HG03432 (cell line): ENCODE measurements around the gene CXCL11.
"Not testable (repeated sequence)": the region's sequence is repeated elsewhere in the genome, so short reads cannot be mapped to it uniquely, and the experiment has no call there.

Experiments used
- ATAC-seq: cut with Tn5 transposase; IDR thresholded peaks from one replicate; pipeline ENCODE4 v1.9.1; 2021; ENCODE audit warnings: mild to moderate bottlenecking, moderate library complexity; ENCODE audit not compliant: unreplicated experiment

CXCL11 gene

GRCh38 chr4:76035799-76036380, at the start of gene CXCL11:
Gene CXCL11 (minus strand): TSS chr4:76036070. CDS start chr4:76035987, 83 bp downstream.
- ATAC-seq: no peak

DNA sequence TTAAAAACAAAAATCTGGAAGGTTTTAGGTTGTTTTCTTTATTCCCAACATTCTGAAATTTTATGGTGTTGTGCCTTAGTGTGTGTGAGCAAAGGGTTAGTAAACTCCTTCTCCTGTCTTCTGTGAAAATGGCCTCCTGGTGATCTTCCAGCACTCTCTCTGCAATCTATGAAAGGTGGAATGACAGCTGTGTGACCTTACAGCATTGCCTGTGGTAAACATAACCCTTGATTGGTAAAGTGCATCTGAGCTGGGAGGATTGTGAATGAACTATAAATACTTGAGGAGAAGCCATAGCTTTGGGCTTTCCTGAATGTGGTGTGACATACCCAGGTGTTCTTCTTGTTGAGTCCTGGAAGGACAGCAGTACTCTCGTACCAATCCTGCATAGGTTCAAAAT, 48.7 kb upstream of the CXCL11 start:
- ATAC-seq: no peak

GRCh38 chr4:76083386-76083988, 47.6 kb upstream of the CXCL11 start:
- no peak for ATAC-seq

DNA sequence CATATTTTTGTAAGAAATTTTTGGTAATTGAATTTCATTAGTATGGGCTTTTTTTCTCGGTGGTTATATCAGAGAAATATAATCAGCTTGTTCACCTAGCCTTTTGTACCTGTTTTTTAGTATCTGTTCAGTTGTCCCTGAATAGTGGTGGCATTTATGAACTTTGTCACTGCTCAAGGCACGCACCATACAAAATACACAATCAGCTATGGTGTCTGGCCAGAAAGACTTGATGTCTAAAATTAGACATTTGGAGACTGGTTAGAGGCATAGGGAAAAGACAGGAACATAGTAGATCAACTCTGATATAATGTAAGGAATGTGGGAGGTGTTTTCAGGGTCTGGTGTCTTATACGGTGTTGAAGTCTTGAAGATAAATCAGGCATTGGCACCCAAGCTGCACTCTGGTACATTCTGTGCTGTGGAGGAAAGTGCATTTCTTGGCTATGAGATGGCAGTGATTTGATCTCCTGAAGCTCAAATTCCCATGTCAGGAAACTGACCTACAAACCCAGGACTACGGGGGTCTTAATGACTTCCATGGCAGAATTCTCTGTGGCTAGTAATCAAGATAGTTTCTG, 42.3 kb upstream of the CXCL11 start:
- no peak for ATAC-seq

DNA sequence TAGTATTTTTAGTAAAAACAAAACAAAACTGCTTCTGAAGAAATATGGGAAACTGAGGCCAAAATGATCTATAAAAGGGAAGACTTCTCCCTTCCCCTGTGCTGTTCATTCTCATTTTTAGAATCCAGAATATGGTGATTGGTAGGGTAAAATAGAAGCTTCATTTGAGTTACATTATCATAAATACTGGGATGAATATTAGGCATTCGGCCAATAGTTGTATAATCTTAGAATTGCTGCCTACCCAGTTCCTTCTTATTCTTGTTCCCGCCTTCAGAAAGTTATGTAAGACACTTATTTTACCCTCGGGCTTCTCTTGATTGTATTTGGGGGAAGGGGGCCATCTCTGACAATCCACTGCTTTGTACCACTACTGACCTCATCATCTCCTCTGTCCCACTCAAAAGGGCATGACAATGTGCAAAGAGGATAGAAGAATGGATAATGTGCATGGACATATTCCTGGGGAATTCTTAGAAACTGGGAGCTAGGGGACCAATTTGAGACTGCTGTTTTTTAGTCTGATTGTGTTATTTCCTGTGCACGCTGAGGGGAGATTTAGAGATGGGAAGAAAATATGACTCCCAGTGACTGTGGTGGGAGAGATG, 39.2 kb upstream of the CXCL11 start:
- no peak for ATAC-seq

DNA sequence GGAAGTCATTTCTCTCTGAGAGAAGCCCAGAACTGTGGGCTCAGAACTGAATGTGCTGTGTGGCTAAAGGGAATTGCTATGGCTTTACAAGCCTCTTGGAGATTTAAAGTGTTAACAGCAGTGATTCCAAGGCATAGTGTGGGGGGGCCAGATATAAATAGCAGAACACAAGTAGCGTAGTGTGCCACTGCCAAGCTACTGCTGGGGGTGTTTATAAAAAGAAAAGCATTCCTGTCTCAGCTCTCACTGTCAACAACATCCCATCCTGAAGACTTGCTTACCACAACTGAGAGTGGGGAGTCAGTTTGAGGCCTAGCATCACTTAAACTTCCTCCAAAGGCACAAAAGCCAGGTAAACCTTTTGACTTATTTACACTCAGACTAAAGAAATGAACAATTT, 38.6 kb upstream of the CXCL11 start, which contains the start of gene ART3:
TSS of gene ART3 (plus strand) at position 242 of the 400 bp plus-strand sequence. CDS start 1,181 bp downstream, outside the sequence.
- ATAC-seq: no peak

DNA sequence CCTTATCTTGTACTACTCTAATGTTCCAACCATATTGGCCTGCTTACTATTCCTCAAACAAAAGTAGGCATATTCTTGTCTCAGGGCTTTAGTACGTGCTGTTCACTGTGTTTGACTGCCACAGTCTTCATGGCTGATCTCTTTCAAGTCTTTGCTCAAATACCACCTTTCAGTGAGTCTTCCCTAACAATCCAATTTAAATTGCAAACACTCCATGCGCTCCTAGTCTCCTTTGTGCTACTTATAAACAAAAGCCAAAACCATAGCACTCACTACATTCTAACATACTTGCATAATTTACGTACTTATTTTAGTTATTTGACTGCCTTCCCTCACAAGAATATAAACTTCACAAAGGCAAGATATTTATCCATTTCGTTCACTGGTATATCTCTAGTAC, 36.9 kb upstream of the CXCL11 start:
- no peak for ATAC-seq

GRCh38 chr4:76067652-76068286, 31.9 kb upstream of the CXCL11 start:
- ATAC-seq: no peak

DNA sequence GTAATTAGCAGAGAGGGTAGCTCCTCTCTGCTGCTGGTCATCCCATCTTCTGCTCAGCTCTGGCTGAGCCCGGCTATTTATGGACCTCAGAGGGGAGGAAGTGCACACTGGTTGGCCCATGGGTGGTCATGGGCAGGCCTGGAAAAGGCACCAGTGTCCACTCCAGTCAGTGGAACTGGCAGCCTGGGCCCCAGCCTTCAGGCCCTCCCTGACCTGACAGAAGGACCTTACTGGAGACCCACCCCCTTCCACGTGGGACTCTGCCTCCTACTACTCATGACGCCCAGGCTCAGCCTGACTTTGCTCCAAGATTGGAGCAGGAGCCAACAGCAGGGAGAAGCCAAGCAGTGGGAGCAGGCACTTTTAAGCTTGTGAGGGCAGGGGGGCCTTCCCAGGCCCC, 30.7 kb upstream of the CXCL11 start:
- ATAC-seq: no peak

DNA sequence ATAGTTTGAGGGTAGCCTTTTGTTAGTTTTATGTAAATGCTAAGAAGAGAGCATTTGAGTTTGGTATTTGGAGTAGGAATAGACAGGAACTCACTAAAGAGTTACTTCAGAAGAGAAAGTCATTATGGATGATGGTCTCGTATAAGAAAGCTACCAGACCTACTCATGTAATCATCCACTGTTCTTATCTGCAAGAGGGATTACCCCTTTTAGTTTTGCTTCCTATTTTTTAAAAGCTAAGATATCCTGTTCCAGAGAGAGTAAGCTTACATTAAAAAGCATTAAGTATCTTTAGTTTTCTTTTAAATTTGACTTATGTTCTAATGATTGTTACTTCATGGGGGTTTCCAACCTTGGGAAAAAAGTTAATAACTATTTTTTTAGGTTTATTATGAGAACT, 26.1 kb upstream of the CXCL11 start:
- ATAC-seq: peak; percentile 62

GRCh38 chr4:76061421-76061820, 25.6 kb upstream of the CXCL11 start:
- no peak for ATAC-seq

GRCh38 chr4:76060506-76060905, 24.6 kb upstream of the CXCL11 start:
- no peak for ATAC-seq

GRCh38 chr4:76059750-76060149, 23.9 kb upstream of the CXCL11 start:
- ATAC-seq: no peak

- no peak for ATAC-seq
Measured at GRCh38 chr4:76058888-76059426, 23.1 kb upstream of the CXCL11 start.

DNA sequence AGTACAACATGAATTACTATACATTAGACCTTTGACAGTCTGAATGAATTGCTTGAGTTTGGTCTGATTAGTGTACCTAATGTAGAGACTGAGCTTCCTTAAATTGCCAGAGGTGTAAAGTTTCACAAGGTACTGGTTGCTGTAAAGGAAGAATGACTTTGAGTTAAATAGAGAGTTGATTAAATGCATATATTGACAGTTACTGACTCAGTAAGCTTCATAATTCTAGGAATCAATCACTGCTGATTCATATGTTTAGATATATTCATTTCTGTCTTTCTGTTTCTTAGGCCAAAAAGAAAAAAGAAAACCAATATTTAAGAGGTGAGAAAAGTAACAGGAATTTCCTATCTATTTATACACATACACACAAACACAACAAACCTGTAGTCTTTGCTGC, 22.4 kb upstream of the CXCL11 start:
- ATAC-seq: peak; percentile 54

- ATAC-seq: no peak
Measured at GRCh38 chr4:76055421-76055820, 19.6 kb upstream of the CXCL11 start.

DNA sequence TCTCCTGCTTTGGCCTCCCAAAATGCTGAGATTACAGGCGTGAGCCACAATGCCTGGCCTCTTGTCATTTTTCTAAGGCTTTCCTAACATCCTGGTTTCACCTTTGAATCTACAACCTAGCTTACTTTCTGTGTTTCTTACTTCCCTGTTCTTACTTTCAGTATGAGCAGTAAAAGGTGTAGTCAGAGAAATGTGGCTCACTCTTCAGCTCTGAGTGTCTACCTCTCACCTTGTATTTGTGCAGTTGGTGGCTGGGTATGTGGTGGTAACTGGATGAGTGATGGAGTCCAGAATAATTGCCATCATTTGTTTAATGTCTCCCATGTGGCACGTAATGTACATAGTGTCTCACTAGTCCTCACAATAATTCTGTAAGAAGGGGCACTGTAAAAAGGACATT, 19.1 kb upstream of the CXCL11 start:
- ATAC-seq: peak; percentile 97

DNA sequence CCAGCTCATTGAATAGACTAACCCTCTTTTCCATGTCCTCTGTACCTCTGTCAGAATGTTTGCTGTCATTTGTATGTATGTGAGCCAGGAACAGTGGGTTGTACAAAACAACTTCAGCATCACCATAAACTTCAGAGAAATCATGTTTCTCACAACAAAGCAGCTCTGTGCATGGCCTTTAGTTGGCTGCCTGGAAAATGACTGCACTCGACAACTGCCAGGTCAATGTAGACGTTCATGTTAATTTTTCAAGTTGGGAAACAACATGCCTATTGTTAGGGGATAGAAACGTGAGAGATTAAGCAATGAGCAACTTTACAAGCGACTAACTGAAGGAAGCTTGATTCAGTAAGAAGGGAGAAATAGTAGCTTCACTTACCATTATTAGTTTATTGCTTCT, 17.9 kb upstream of the CXCL11 start:
- no peak for ATAC-seq

DNA sequence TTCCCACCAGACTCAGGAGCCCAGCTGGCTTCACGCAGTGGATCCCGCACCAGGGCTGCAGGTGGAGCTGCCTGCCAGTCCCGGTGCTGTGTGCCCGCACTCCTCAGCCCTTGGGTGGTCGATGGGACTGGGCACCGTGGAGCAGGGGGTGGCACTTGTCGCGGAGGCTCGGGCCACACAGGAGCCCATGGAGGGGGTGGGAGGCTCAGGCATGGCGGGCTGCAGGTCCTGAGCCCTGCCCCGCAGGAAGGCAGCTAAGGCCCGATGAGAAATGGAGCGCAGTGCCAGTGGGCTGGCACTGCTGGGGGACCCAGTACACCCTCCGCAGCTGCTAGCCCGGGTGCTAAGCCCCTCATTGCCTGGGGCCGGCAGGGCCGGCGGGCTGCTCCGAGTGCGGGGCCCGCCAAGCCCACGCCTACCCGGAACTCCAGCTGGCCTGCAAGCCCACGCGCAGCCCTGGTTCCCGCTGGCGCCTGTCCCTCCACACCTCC, 14.7 kb upstream of the CXCL11 start:
- not testable (repeated sequence) for ATAC-seq

DNA sequence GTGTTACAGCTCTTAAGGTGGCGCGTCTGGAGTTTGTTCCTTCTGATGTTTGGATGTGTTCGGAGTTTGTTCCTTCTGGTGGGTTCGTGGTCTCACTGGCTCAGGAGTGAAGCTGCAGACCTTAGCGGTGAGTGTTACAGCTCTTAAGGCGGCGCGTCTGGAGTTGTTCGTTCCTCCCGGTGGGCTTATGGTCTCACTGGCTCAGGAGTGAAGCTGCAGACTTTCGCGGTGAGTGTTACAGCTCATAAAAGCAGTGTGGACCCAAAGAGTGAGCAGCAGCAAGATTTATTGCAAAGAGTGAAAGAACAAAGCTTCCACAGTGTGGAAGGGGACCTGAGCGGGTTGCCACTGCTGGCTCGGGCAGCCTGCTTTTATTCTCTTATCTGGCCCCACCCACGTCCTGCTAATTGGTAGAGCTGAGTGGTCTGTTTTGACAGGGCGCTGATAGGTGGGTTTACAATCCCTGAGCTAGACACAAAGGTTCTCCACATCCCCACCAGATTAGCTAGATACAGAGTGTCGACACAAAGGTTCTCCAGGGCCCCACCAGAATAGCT, 14.1 kb upstream of the CXCL11 start:
- not testable (repeated sequence) for ATAC-seq

GRCh38 chr4:76044686-76045085, 8.8 kb upstream of the CXCL11 start:
- not testable (repeated sequence) for ATAC-seq
